Measurements from ENCODE around the gene TOR2A. TPM values are rescaled to one million over a fixed set of nuclear protein-coding genes. Genes with fewer than 3 reads are reported as not detected.

The TOR2A gene
- polyA plus RNA-seq, 3 donors = 57.4 to 63.8 (median 60.0) TPM

DNA sequence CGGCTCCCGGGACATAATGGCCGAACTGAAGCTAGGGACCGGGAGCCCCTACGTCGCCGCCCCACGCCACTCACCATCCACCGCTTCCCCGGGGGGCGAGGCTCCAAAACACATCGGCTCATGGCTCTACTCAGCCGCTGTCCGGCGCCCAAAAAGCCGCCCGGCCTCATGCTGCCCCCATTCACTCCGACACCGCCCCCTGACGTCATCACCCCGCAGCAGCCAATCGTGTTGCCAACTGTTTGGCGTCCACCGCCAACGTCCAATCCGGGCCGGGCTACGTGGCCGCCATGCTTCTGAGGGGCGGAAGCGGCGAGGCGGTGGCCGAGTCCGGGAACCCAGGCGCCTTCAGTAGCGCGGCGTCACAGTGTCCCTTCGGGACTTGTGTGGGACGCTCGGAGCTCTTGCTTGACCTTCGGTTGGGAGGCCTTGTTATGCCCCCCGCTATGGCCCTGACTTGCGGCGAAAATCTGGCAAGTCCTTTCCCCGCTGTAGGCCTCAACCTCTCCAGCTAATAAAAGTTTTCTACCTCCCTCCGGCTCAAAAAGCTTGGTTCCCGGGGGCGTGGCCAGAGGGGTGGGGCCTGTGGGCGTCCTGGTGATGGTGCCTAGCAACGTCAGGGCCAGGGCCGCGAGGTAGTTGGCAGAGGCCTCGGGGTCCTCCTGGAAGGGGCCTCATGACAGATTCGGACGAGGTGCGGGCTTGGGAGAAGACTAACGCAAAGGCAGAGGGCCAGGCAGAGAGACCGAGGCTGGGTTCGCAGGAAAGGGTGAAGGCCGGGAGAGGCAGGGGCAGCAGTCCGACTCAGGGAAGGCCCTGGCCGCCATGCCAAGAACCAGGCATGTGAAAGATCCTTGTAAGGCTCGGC lies 19.4 kb downstream of the TOR2A start, which contains the start of the genes PTRH1 and TTC16:
Gene PTRH1, minus strand, starts transcription at position 194 of the 868 bp plus-strand sequence. Its CDS starts 24 bp downstream, at position 170.
Gene TTC16, plus strand, starts transcription at position 610 of the 868 bp plus-strand sequence. Its CDS starts 67 bp downstream, at position 677.
- Histone ChIP-seq H3K4me1 (ENCODE audit: control insufficient read depth in 1 of 2, insufficient read depth in 2 of 2, low read length in 2 of 2) (peaks cover 19 to 36% of the 10 kb centered on the region in 2 donors), H3K9ac (ENCODE audit: insufficient read depth, low read length, poor library complexity, severe bottlenecking) (peak within 1 kb of the TSS; percentile 75), H3K9me3 (replicated peaks in 1 of 2; ENCODE audit: control insufficient read depth in 1 of 2, insufficient read depth in 1 of 2, low read length in 2 of 2) (no peaks in the 10 kb centered on the region), H3K36me3 (replicated peaks in 1 of 2; ENCODE audit: control insufficient read depth in 1 of 2, insufficient read depth in 2 of 2, low read length in 2 of 2) (no peaks in the 10 kb centered on the region), H3K27ac (ENCODE audit: low read depth in 1 of 2, low read length in 2 of 2) (peak within 1 kb of the TSS; percentile 26 to 76), H2AFZ (ENCODE audit: insufficient read depth, low read depth, low read length, poor library complexity, severe bottlenecking) (peak within 1 kb of the TSS; percentile 99), H3K27me3 (ENCODE audit: control insufficient read depth in 2 of 2, insufficient read depth in 2 of 2, low read length in 2 of 2) (no peaks in the 10 kb centered on the region), H3K79me2 (ENCODE audit: insufficient read depth, low read length) (no peaks in the 10 kb centered on the region), H4K20me1 (ENCODE audit: insufficient read depth, low read length) (no peaks in the 10 kb centered on the region), H3K4me3 (replicated peaks in 1 of 3; ENCODE audit: low read depth in 2 of 3, low read length in 3 of 3) (peak within 1 kb of the TSS; percentile 42 to 96 (median 90)), H3K4me2 (replicated peaks; ENCODE audit: extremely low read depth, low read length, poor library complexity, severe bottlenecking) (peak within 1 kb of the TSS; percentile 98)
- no peak for TF ChIP-seq CTCF (IDR thresholded peaks at IDR 0.05)
- H3K27me3 Mint-ChIP-seq (ENCODE audit: low read depth in 3 of 3) = peaks cover 5 to 17% (median 16%) of the 10 kb centered on the region in 3 donors
- H3K4me3 Mint-ChIP-seq = peak within 1 kb of the TSS; percentile 98 to 99
- H3K27ac Mint-ChIP-seq = peak within 1 kb of the TSS; percentile 84 to 97 (median 95)
- 8% methylated on average over 60 of the region's 65 CpGs for WGBS (ENCODE audit: insufficient coverage)
- DNase-seq = peak; percentile 94 to 97 (median 96)
- intact Hi-C loops (cut with micrococcal nuclease) = no loop called here
- H3K4me1 Mint-ChIP-seq = peaks cover 30% of the 10 kb centered on the region
- no peaks in the 10 kb centered on the region for H3K9me3 Mint-ChIP-seq
- no peaks in the 10 kb centered on the region for H3K36me3 Mint-ChIP-seq

DNA sequence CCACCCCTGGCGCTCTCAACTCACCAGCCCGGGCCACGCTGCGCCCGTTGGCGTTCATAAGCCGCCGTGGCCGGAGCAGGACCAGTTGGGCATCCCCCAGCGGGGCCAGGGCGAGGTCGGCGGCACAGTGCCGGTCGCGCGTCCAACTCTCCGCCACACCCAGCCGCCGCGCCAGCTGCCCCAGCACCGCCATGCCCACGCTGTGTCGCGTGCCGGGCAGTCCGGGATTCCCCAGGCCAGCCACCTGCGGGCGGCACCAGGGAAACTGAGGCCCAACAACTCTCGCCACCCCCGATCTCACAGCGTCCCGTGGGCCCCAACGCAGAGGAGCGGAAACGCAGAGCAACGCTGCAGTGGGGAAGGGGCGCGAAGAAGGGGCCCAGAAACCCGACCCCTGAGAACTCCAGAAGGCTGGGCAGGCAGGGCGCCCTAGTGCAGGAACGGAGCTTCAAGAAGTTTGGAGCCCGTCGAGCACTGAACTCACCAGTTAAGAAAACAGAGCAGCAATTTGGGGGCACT lies 20.1 kb downstream of the TOR2A start:
- WGBS (ENCODE audit: insufficient coverage) = under 1% methylated on average over 44 of the region's 44 CpGs
- DNase-seq = peak in 2 of 3 donors; percentile 11 to 59
- intact Hi-C loops (cut with micrococcal nuclease) = no loop called here

More for the DNA sequence above, 20.1 kb downstream of the TOR2A start:
- peak overlapping the region; percentile 75 for H3K9ac ChIP-seq (ENCODE audit: insufficient read depth, low read length, poor library complexity, severe bottlenecking)
- peak overlapping the region; percentile 42 to 96 (median 90) for H3K4me3 ChIP-seq (replicated peaks in 1 of 3; ENCODE audit: low read depth in 2 of 3, low read length in 3 of 3)
- peak overlapping the region; percentile 98 to 99 for H3K4me3 Mint-ChIP-seq
- peaks cover 9 to 21% (median 17%) of the 10 kb centered on the region in 3 donors for H3K27me3 Mint-ChIP-seq (ENCODE audit: low read depth in 3 of 3)
- peak overlapping the region; percentile 26 to 76 for H3K27ac ChIP-seq (ENCODE audit: low read depth in 1 of 2, low read length in 2 of 2)
- H3K4me1 Mint-ChIP-seq = peaks cover 26% of the 10 kb centered on the region
- H3K9me3 ChIP-seq (replicated peaks in 1 of 2; ENCODE audit: control insufficient read depth in 1 of 2, insufficient read depth in 1 of 2, low read length in 2 of 2) = no peaks in the 10 kb centered on the region
- no peaks in the 10 kb centered on the region for H3K79me2 ChIP-seq (ENCODE audit: insufficient read depth, low read length)
- H3K9me3 Mint-ChIP-seq = no peaks in the 10 kb centered on the region
- H4K20me1 ChIP-seq (ENCODE audit: insufficient read depth, low read length) = no peaks in the 10 kb centered on the region
- H3K36me3 ChIP-seq (replicated peaks in 1 of 2; ENCODE audit: control insufficient read depth in 1 of 2, insufficient read depth in 2 of 2, low read length in 2 of 2) = no peaks in the 10 kb centered on the region
- peaks cover 19 to 31% of the 10 kb centered on the region in 2 donors for H3K4me1 ChIP-seq (ENCODE audit: control insufficient read depth in 1 of 2, insufficient read depth in 2 of 2, low read length in 2 of 2)
- peak overlapping the region in 6 of 7 donors; percentile 84 to 97 (median 96) for H3K27ac Mint-ChIP-seq
- peaks cover 0 to 2% of the 10 kb centered on the region in 2 donors for H3K27me3 ChIP-seq (ENCODE audit: control insufficient read depth in 2 of 2, insufficient read depth in 2 of 2, low read length in 2 of 2)
- TF ChIP-seq CTCF (IDR thresholded peaks at IDR 0.05) = no peak
- H3K36me3 Mint-ChIP-seq = no peaks in the 10 kb centered on the region
- peak overlapping the region; percentile 99 for H2AFZ ChIP-seq (ENCODE audit: insufficient read depth, low read depth, low read length, poor library complexity, severe bottlenecking)
- peak overlapping the region; percentile 98 for H3K4me2 ChIP-seq (replicated peaks; ENCODE audit: extremely low read depth, low read length, poor library complexity, severe bottlenecking)

Data from CD14-positive monocyte (primary cell).